ENCODE measurements around the gene ALG2. TPM values are rescaled to one million over a fixed set of nuclear protein-coding genes. Genes with fewer than 3 reads are reported as not detected.

The ALG2 gene
- total and polyA plus RNA-seq, 2 of the 13 experiments (the other 11 are each of a cell fraction or from before 2014, with no cell fraction given): 46.2 to 49.0 TPM

DNA sequence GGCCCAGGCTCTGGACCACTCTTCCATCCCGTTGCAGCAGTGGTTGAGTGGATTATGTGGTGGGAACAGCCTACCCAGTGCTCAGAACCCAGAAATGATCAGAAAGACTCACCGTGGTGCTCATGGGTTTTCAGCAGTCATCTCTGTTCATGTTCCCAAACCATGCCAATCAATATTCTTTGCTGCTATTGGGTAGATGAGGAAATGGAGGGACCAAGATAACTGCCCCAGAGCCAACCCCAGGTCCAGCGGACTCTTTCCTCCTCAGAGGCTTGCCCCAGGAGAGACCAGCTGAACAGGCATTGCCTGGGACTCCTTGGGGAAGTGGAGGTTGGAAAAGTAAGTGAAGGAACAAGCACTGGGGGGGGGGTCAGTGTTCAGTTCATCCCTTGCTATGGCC is 38.1 kb downstream of the ALG2 start (continued):
- TF ChIP-seq, protein P1, sequence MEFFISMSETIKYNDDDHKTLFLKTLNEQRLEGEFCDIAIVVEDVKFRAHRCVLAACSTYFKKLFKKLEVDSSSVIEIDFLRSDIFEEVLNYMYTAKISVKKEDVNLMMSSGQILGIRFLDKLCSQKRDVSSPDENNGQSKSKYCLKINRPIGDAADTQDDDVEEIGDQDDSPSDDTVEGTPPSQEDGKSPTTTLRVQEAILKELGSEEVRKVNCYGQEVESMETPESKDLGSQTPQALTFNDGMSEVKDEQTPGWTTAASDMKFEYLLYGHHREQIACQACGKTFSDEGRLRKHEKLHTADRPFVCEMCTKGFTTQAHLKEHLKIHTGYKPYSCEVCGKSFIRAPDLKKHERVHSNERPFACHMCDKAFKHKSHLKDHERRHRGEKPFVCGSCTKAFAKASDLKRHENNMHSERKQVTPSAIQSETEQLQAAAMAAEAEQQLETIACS (CRISPR knock-in tag; IDR thresholded peaks at IDR 0.05): no peak
- TF ChIP-seq, protein P2, sequence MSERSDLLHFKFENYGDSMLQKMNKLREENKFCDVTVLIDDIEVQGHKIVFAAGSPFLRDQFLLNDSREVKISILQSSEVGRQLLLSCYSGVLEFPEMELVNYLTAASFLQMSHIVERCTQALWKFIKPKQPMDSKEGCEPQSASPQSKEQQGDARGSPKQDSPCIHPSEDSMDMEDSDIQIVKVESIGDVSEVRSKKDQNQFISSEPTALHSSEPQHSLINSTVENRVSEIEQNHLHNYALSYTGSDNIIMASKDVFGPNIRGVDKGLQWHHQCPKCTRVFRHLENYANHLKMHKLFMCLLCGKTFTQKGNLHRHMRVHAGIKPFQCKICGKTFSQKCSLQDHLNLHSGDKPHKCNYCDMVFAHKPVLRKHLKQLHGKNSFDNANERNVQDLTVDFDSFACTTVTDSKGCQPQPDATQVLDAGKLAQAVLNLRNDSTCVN (CRISPR knock-in tag; IDR thresholded peaks at IDR 0.05; ENCODE audit: borderline replicate concordance): no peak
- TF ChIP-seq NRL (CRISPR knock-in tag; IDR thresholded peaks at IDR 0.05; ENCODE audit: borderline replicate concordance): no peak
- no peak for TF ChIP-seq ZNF776 (CRISPR knock-in tag; IDR thresholded peaks at IDR 0.05)
- TF ChIP-seq SRSF4 (IDR thresholded peaks at IDR 0.05; ENCODE audit: low read depth, low read length, poor library complexity, severe bottlenecking): no peak
- TF ChIP-seq ZNF234 (CRISPR knock-in tag; conservative IDR thresholded peaks at IDR 0.05): no peak
- TF ChIP-seq ZNF598 (CRISPR knock-in tag; IDR thresholded peaks at IDR 0.05; ENCODE audit: borderline replicate concordance): no peak

DNA sequence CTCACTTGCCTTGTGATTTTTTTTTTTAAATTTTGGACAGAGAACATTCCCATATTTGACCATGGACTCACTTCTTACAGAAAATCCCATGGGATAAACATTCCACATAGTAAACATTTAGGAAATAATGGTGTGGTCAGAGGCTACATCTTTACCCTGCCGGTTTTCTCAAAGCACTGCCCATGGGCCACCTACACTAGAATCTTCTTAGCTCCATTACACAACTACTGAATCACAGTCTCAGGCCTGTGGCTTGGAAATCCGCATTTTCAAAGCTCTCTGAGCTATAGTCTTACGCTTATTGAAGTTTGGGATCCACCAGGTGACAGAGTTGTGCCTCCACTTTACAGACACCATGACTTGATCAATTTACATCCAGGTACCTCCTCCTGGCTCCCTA is 39.4 kb downstream of the ALG2 start:
- H3K9ac ChIP-seq (ENCODE audit: insufficient read depth, low read depth, low read length): no peak overlapping the region
- TF ChIP-seq SRSF4 (IDR thresholded peaks at IDR 0.05; ENCODE audit: low read depth, low read length, poor library complexity, severe bottlenecking): no peak
- TF ChIP-seq, protein P3, sequence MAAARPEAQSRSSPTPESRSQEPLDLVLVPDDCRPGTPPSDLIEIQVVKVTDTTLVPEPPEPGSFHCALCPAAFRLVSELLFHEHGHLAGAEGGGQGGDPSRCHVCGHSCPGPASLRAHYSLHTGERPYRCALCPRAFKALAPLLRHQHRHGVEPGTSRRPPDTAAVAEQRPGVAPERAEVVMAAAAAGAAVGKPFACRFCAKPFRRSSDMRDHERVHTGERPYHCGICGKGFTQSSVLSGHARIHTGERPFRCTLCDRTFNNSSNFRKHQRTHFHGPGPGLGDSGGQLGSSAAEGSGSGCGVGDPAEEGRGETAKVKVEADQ (CRISPR knock-in tag; IDR thresholded peaks at IDR 0.05; ENCODE audit: borderline replicate concordance): no peak
- TF ChIP-seq MED1 (CRISPR knock-in tag; IDR thresholded peaks at IDR 0.05): no peak
- no peak for TF ChIP-seq ZNF317 (CRISPR knock-in tag; IDR thresholded peaks at IDR 0.05)
- TF ChIP-seq POLR2A (IDR thresholded peaks at IDR 0.05; ENCODE audit: insufficient read depth in 1 of 2, low read depth in 2 of 2, low read length in 2 of 2): no peak
- TF ChIP-seq, protein P4, sequence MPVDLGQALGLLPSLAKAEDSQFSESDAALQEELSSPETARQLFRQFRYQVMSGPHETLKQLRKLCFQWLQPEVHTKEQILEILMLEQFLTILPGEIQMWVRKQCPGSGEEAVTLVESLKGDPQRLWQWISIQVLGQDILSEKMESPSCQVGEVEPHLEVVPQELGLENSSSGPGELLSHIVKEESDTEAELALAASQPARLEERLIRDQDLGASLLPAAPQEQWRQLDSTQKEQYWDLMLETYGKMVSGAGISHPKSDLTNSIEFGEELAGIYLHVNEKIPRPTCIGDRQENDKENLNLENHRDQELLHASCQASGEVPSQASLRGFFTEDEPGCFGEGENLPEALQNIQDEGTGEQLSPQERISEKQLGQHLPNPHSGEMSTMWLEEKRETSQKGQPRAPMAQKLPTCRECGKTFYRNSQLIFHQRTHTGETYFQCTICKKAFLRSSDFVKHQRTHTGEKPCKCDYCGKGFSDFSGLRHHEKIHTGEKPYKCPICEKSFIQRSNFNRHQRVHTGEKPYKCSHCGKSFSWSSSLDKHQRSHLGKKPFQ (CRISPR knock-in tag; IDR thresholded peaks at IDR 0.05; ENCODE audit: insufficient replicate concordance): no peak
- TF ChIP-seq MTF1 (CRISPR knock-in tag; IDR thresholded peaks at IDR 0.05): no peak
- no peak for TF ChIP-seq ZNF747 (CRISPR knock-in tag; IDR thresholded peaks at IDR 0.05; ENCODE audit: borderline replicate concordance)
- TF ChIP-seq ZNF577 (CRISPR knock-in tag; IDR thresholded peaks at IDR 0.05; ENCODE audit: borderline replicate concordance, low read depth): no peak
- no peak for TF ChIP-seq SMAD3 (CRISPR knock-in tag; IDR thresholded peaks at IDR 0.05)
- H3K9me3 ChIP-seq (ENCODE audit: low read length): no peaks in the 10 kb centered on the region
- no peak for ATAC-seq
- no peaks in the 10 kb centered on the region for H3K79me2 ChIP-seq (ENCODE audit: insufficient read depth, low read length)
- no peaks in the 10 kb centered on the region for H3K36me3 ChIP-seq (replicated peaks in 1 of 2; ENCODE audit: control insufficient read depth in 1 of 2, insufficient read depth in 2 of 2, low read length in 2 of 2)
- no peak for DNase-seq (ENCODE audit: low spot score)
- ChIA-PET POLR2A (interaction anchor here (1.8 kb wide), 1 partner anchor 39 kb away, joined by 5 read pairs; the partner anchor contains the start of genes ALG2 and SEC61B), CTCF (ENCODE audit: low intra/inter-chr PET ratio, low total read pairs) (no interaction called here)
- WGBS (ENCODE audit: low lambda C conversion rate): 43% methylated on average over 3 of the region's 3 CpGs
- no peak overlapping the region for H3K4me3 ChIP-seq (replicated peaks in 1 of 3; ENCODE audit: insufficient read depth in 1 of 3, low read depth in 2 of 3, low read length in 3 of 3)
- H3K27ac ChIP-seq (ENCODE audit: extremely low read length, insufficient read depth, low read length): no peak overlapping the region
- no peak overlapping the region for H3K4me2 ChIP-seq (ENCODE audit: low read depth, low read length)
- peaks cover 16% of the 10 kb centered on the region for H3K4me1 ChIP-seq (ENCODE audit: insufficient read depth, low read length)
- no peak for FAIRE-seq
- in situ Hi-C loops (cut with HindIII; ENCODE audit: extremely low pct_ligation_motif_present, low pct_unique_long_range_greater_than_20kb) (loop anchor here (10.0 to 25.0 kb wide), 2 partner anchors 622 to 830 kb away; no protein-coding TSS in a partner anchor), intact Hi-C loops (cut with micrococcal nuclease; ENCODE audit: unreplicated experiment) (loop anchor here (5.0 to 10.0 kb wide), 2 partner anchors 82 to 625 kb away; no protein-coding TSS in a partner anchor)
- BruUV-seq (replicated peaks): no TSS peak
- no peaks in the 10 kb centered on the region for H4K20me1 ChIP-seq (ENCODE audit: insufficient read depth, low read length)
- no peak overlapping the region for H2AFZ ChIP-seq (ENCODE audit: low read length)
- H3K27me3 ChIP-seq (ENCODE audit: control insufficient read depth in 1 of 2, insufficient read depth in 2 of 2, low read length in 2 of 2): peaks cover 0 to 23% of the 10 kb centered on the region in 2 experiments; a peak in 2 of 5 replicates

Data from HepG2 (cell line).